Body of pancreas (tissue), 4 donors: ENCODE data around the gene CYP2C18.
"Not testable (repeated sequence)": the region's sequence is repeated elsewhere in the genome, so short reads cannot be mapped to it uniquely, and the experiment has no call there.

ENCODE experiments used
- CTCF ChIP-seq, 7 experiments: fragments of 450-650 bp in 4 of 7; fragments of 200-600 bp in 3 of 7; sonication (generic) in 3 of 7; IDR thresholded peaks; one replicate each; pipeline ENCODE4 v1.5.1; 2016 to 2019; ENCODE audit warnings: antibody characterized with exemption in 7 of 7
- POLR2A ChIP-seq, 3 donors: fragments of 450-650 bp; IDR thresholded peaks; one replicate each; pipeline ENCODE4 v1.6.1; 2016; ENCODE audit warnings: antibody characterized with exemption in 3 of 3, mild to moderate bottlenecking in 2 of 3

- not testable (repeated sequence) for TF ChIP-seq CTCF, POLR2A (IDR thresholded peaks at IDR 0.05)
Observed at GRCh38 chr10:94682636-94683035, 893 bp upstream of the CYP2C18 start.
